SK-N-SH (cell line): ENCODE data around the gene CXCL10. TPM values are rescaled to one million over a fixed set of nuclear protein-coding genes. Genes with fewer than 3 reads are reported as not detected.

Source experiments
- CTCF ChIA-PET: fragments of 300-600, 350-600 bp; formaldehyde crosslinking; extraction: SDS; loops from one replicate; lab custom pipeline; 2021; lab: Yijun Ruan, JAX
- POLR2A ChIA-PET: fragments of 350-600 bp; sonication (Branson Sonifier 250); formaldehyde crosslinking; extraction: SDS; loops from one replicate; lab custom pipeline; 2020; ENCODE audit warnings: antibody characterized with exemption, inconsistent platforms; lab: Yijun Ruan, JAX
- DNase-seq: peaks from one replicate; pipeline ENCODE4 v3.0.0; 2012
- H2AFZ ChIP-seq: fragments of 200-600 bp; sonication (generic); 2 replicates; pipeline ENCODE4 v1.8.1; 2016; ENCODE audit warnings: antibody characterized with exemption, mild to moderate bottlenecking, low read depth
- H3F3A ChIP-seq: fragments of 200-600 bp; sonication (generic); replicated peaks from 2 replicates; pipeline ENCODE3; 2016; ENCODE audit warnings: antibody characterized with exemption, mild to moderate bottlenecking; ENCODE audit not compliant: insufficient read depth
- H3K27ac ChIP-seq, 2 experiments: fragments of 200-500 bp in 1 of 2; fragments of 200-600 bp in 1 of 2; sonication (Bioruptor generic) in 1 of 2; sonication (generic), shearing (Covaris generic) in 1 of 2; 2 replicates each; pipeline versions ENCODE4 v1.5.1 to v1.6.1; 2014 to 2016; ENCODE audit warnings: low read depth in 2 of 2, inconsistent platforms in 1 of 2, low read length in 1 of 2, mild to moderate bottlenecking in 1 of 2, mixed read lengths in 1 of 2
- H3K27me3 ChIP-seq: fragments of 200-600 bp; sonication (generic), shearing (Covaris generic); 2 replicates; pipeline ENCODE4 v1.6.1; 2016; ENCODE audit warnings: mixed run types; ENCODE audit not compliant: insufficient read depth
- H3K36me3 ChIP-seq, 2 experiments: fragments of 200-500 bp in 1 of 2; fragments of 200-600 bp in 1 of 2; sonication (Bioruptor generic) in 1 of 2; sonication (generic) in 1 of 2; replicated peaks in 1 of 2; 2 replicates each; pipeline versions ENCODE3 to v1.5.1; 2014 to 2016; ENCODE audit warnings: low read length in 1 of 2, mild to moderate bottlenecking in 1 of 2; ENCODE audit not compliant: insufficient read depth in 2 of 2, control insufficient read depth in 1 of 2
- H3K4me1 ChIP-seq, 2 experiments: fragments of 200-500 bp in 1 of 2; fragments of 200-600 bp in 1 of 2; sonication (Bioruptor generic) in 1 of 2; sonication (generic), shearing (Covaris generic) in 1 of 2; 2 replicates each; pipeline versions ENCODE4 v1.5.1 to v1.6.1; 2014 to 2016; ENCODE audit warnings: low read depth in 1 of 2, low read length in 1 of 2, mixed run types in 1 of 2; ENCODE audit not compliant: insufficient read depth in 2 of 2, control insufficient read depth in 1 of 2
- H3K4me2 ChIP-seq: fragments of 200-600 bp; sonication (generic), shearing (Covaris generic); 2 replicates; pipeline ENCODE4 v1.6.1; 2017; ENCODE audit warnings: mixed run types
- H3K4me3 ChIP-seq, 2 experiments: fragments of 200-500 bp in 1 of 2; fragments of 200-600 bp in 1 of 2; sonication (Bioruptor generic) in 1 of 2; sonication (generic), shearing (Covaris generic) in 1 of 2; 2 replicates each; pipeline versions ENCODE4 v1.5.1 to v1.8.1; 2014 to 2016; ENCODE audit warnings: low read depth in 2 of 2, inconsistent platforms in 1 of 2, low read length in 1 of 2, mild to moderate bottlenecking in 1 of 2, mixed read lengths in 1 of 2, moderate library complexity in 1 of 2
- H3K79me2 ChIP-seq: fragments of 200-600 bp; sonication (generic); 2 replicates; pipeline ENCODE4 v1.8.1; 2017; ENCODE audit warnings: mild to moderate bottlenecking; ENCODE audit not compliant: insufficient read depth
- H3K9ac ChIP-seq: fragments of 200-600 bp; sonication (generic); 2 replicates; pipeline ENCODE4 v1.6.1; 2017; ENCODE audit warnings: mixed run types
- H3K9me2 ChIP-seq: fragments of 200-600 bp; sonication (generic); 2 replicates; pipeline ENCODE4 v1.6.1; 2017; ENCODE audit warnings: mixed run types
- H3K9me3 ChIP-seq: fragments of 200-600 bp; sonication (generic); 2 replicates; pipeline ENCODE4 v1.6.1; 2017; ENCODE audit warnings: mixed run types, mild to moderate bottlenecking, moderate library complexity
- H4K20me1 ChIP-seq: fragments of 200-600 bp; sonication (generic); 2 replicates; pipeline ENCODE4 v1.6.1; 2017; ENCODE audit warnings: mild to moderate bottlenecking, mixed run types; ENCODE audit not compliant: insufficient read depth
- CHD2 ChIP-seq: fragments of 150-350 bp; IDR thresholded peaks from 2 replicates; pipeline ENCODE4 v1.6.1; 2018; ENCODE audit warnings: low read length; ENCODE audit not compliant: partially characterized antibody
- CTCF ChIP-seq: fragments of 200-600 bp; sonication (generic); IDR thresholded peaks from 2 replicates; pipeline ENCODE4 v1.6.1; 2017; ENCODE audit warnings: antibody characterized with exemption, mild to moderate bottlenecking, moderate library complexity
- EZH2phosphoT487 ChIP-seq: fragments of 200-600 bp; sonication (generic); IDR thresholded peaks from 2 replicates; pipeline ENCODE4 v1.6.1; 2017; ENCODE audit warnings: low read depth, mixed run types, mild to moderate bottlenecking, antibody characterized with exemption, moderate library complexity, borderline replicate concordance
- GABPA ChIP-seq: IDR thresholded peaks from 2 replicates; pipeline ENCODE4 v1.4.0; 2012; ENCODE audit warnings: low read depth, mild to moderate bottlenecking
- IRF3 ChIP-seq: fragments of 150-350 bp; IDR thresholded peaks from 2 replicates; pipeline ENCODE4 v1.6.1; 2016; ENCODE audit warnings: mild to moderate bottlenecking, low read depth, low read length
- MXI1 ChIP-seq: IDR thresholded peaks from 2 replicates; pipeline ENCODE4 v1.6.1; 2012; ENCODE audit warnings: mild to moderate bottlenecking, low read depth, low read length, improper control_type of control experiment
- NRF1 ChIP-seq: IDR thresholded peaks from 2 replicates; pipeline ENCODE4 v1.6.1; 2012; ENCODE audit warnings: low read depth, mild to moderate bottlenecking, low read length
- POLR2AphosphoS5 ChIP-seq: IDR thresholded peaks from 2 replicates; pipeline ENCODE4 v1.6.1; 2012; ENCODE audit warnings: low read depth, low read length
- RAD21 ChIP-seq: IDR thresholded peaks from 2 replicates; pipeline ENCODE4 v1.6.1; 2012; ENCODE audit warnings: mild to moderate bottlenecking, low read length
- RCOR1 ChIP-seq: fragments of 150-350 bp; IDR thresholded peaks from 2 replicates; pipeline ENCODE4 v1.6.1; 2017; ENCODE audit warnings: antibody characterized with exemption, low read length
- REST ChIP-seq: IDR thresholded peaks from 2 replicates; pipeline ENCODE4 v1.6.1; 2012; ENCODE audit warnings: mild to moderate bottlenecking, low read depth, low read length, moderate library complexity
- RFX5 ChIP-seq: IDR thresholded peaks from 2 replicates; pipeline ENCODE4 v1.6.1; 2012; ENCODE audit warnings: mild to moderate bottlenecking, improper control_type of control experiment, low read length
- SIN3A ChIP-seq: IDR thresholded peaks from 2 replicates; pipeline ENCODE4 v1.6.1; 2012; ENCODE audit warnings: low read depth, mild to moderate bottlenecking, low read length, moderate library complexity, borderline replicate concordance
- TCF12 ChIP-seq: IDR thresholded peaks from 2 replicates; pipeline ENCODE4 v1.4.0; 2012
- TEAD4 ChIP-seq: IDR thresholded peaks from 2 replicates; pipeline ENCODE4 v1.4.0; 2012; ENCODE audit warnings: mild to moderate bottlenecking, borderline replicate concordance; ENCODE audit not compliant: insufficient read depth
- USF2 ChIP-seq: fragments of 150-350 bp; IDR thresholded peaks from 2 replicates; pipeline ENCODE4 v1.6.1; 2017; ENCODE audit warnings: antibody characterized with exemption, low read length, low read depth, borderline replicate concordance
- YY1 ChIP-seq: IDR thresholded peaks from 2 replicates; pipeline ENCODE4 v1.4.0; 2012; ENCODE audit warnings: low read depth, mild to moderate bottlenecking
- ZBTB33 ChIP-seq: IDR thresholded peaks from 2 replicates; pipeline ENCODE4 v1.4.0; 2012; ENCODE audit warnings: low read depth, borderline replicate concordance
- WGBS: methylation state at CpG from one replicate; pipeline ENCODE4 v1.1.6; 2017; ENCODE audit warnings: low lambda C conversion rate; 5-methylcytosine and 5-hydroxymethylcytosine counted together
- polyA plus RNA-seq, 3 experiments: library from polyadenylated mRNA; depleted of rRNA; stranded (reverse); fragments of >200 nt; gene quantifications; 2 replicates each; pipeline ENCODE4 v1.2.3, GENCODE V29; 2012

Gene CXCL10
- not detected in 2 replicates for polyA plus RNA-seq (2012; rRNA removed)
- polyA plus RNA-seq (2012; cell fraction: cytosol; rRNA removed) = 0.05 and 0.09 TPM in 2 replicates
- polyA plus RNA-seq (2012; cell fraction: nucleus; rRNA removed) = not detected in 2 replicates

GRCh38 chr4:76023389-76023788 lies at the start of gene CXCL10:
TSS of gene CXCL10 (minus strand) at chr4:76023497. CDS start at chr4:76023431, 66 bp downstream.
- ChIA-PET POLR2A (no interaction called here), CTCF (interaction anchor here (2.4 kb wide), 1 partner anchor 27 kb away, joined by 11 read pairs; no protein-coding TSS in a partner anchor)
- H2AFZ ChIP-seq = no peak within 1 kb of the TSS
- H3K4me2 ChIP-seq = no peak within 1 kb of the TSS
- H3K9me2 ChIP-seq = no peaks in the 10 kb centered on the region
- TF ChIP-seq RFX5 (no peak), GABPA (no peak), IRF3 (no peak), SIN3A (no peak), MXI1 (no peak), TCF12 (no peak), USF2 (no peak), POLR2AphosphoS5 (no peak), CHD2 (no peak), YY1 (no peak), TEAD4 (no peak), REST (no peak), RCOR1 (no peak), EZH2phosphoT487 (no peak), NRF1 (no peak), ZBTB33 (no peak), RAD21 (no peak), CTCF (no peak)
- H3K4me3 ChIP-seq = no peak within 1 kb of the TSS
- no peak within 1 kb of the TSS for H3K9ac ChIP-seq
- H4K20me1 ChIP-seq = no peaks in the 10 kb centered on the region
- no peaks in the 10 kb centered on the region for H3K36me3 ChIP-seq
- H3K79me2 ChIP-seq = no peaks in the 10 kb centered on the region
- H3K27ac ChIP-seq = no peak within 1 kb of the TSS
- no peaks in the 10 kb centered on the region for H3K27me3 ChIP-seq
- WGBS = 36% methylated on average over 3 of the region's 3 CpGs
- H3K4me1 ChIP-seq = no peaks in the 10 kb centered on the region
- no peaks in the 10 kb centered on the region for H3F3A ChIP-seq
- DNase-seq = no peak
- H3K9me3 ChIP-seq = no peaks in the 10 kb centered on the region
